Liver (tissue), 9 donors: ENCODE data around the gene EAF1. TPM values are rescaled to one million over a fixed set of nuclear protein-coding genes. Genes with fewer than 3 reads are reported as not detected.

Source experiments
- DNase-seq: peaks from one replicate; pipeline ENCODE4 v3.0.0-alpha.2; 2017; ENCODE audit warnings: low spot score
- H3K27ac ChIP-seq, 2 donors: one replicate each; pipeline ENCODE4 v1.7.0; 2013; ENCODE audit warnings: inconsistent platforms in 2 of 2, low read length in 2 of 2, control low read depth in 1 of 2, low read depth in 1 of 2, mild to moderate bottlenecking in 1 of 2
- H3K27me3 ChIP-seq, 4 donors: one replicate each; pipeline versions ENCODE4 v1.6.1 to v1.7.0; 2013; ENCODE audit warnings: low read length in 3 of 4, inconsistent platforms in 1 of 4, mild to moderate bottlenecking in 1 of 4, moderate library complexity in 1 of 4; ENCODE audit not compliant: control insufficient read depth in 4 of 4, insufficient read depth in 4 of 4
- H3K36me3 ChIP-seq, 4 donors: one replicate each; pipeline versions ENCODE4 v1.6.1 to v1.7.0; 2013; ENCODE audit warnings: low read length in 3 of 4, mild to moderate bottlenecking in 3 of 4, low read depth in 1 of 4, moderate library complexity in 1 of 4; ENCODE audit not compliant: control insufficient read depth in 4 of 4, insufficient read depth in 3 of 4
- H3K4me1 ChIP-seq, 4 donors: one replicate each; pipeline versions ENCODE4 v1.6.1 to v1.7.0; 2013; ENCODE audit warnings: low read length in 3 of 4, mild to moderate bottlenecking in 3 of 4, moderate library complexity in 1 of 4; ENCODE audit not compliant: control insufficient read depth in 4 of 4, insufficient read depth in 4 of 4
- H3K4me3 ChIP-seq, 3 donors: one replicate each; pipeline versions ENCODE4 v1.6.1 to v1.7.0; 2013; ENCODE audit warnings: low read length in 3 of 3, control low read depth in 1 of 3, low read depth in 1 of 3, mild to moderate bottlenecking in 1 of 3
- H3K9ac ChIP-seq, 2 donors: one replicate each; pipeline ENCODE4 v1.7.0; 2013; ENCODE audit warnings: low read length in 2 of 2, mild to moderate bottlenecking in 2 of 2, moderate library complexity in 2 of 2, control low read depth in 1 of 2, low read depth in 1 of 2
- H3K9me3 ChIP-seq, 4 donors: one replicate each; pipeline versions ENCODE4 v1.6.1 to v1.7.0; 2013; ENCODE audit warnings: low read length in 3 of 4; ENCODE audit not compliant: control insufficient read depth in 4 of 4
- ATF3 ChIP-seq: IDR thresholded peaks from 2 replicates; pipeline ENCODE4 v1.6.1; 2016; ENCODE audit warnings: antibody characterized with exemption
- CTCF ChIP-seq: fragments of 150-350 bp; IDR thresholded peaks from 2 replicates; pipeline ENCODE4 v1.5.1; 2017; ENCODE audit warnings: improper control_type of control experiment, low read depth, low read length; ENCODE audit not compliant: missing input control
- FOXA1 ChIP-seq: IDR thresholded peaks from 2 replicates; pipeline ENCODE4 v1.6.1; 2016; ENCODE audit warnings: antibody characterized with exemption
- FOXA2 ChIP-seq: IDR thresholded peaks from 2 replicates; pipeline ENCODE4 v1.6.1; 2016; ENCODE audit warnings: antibody characterized with exemption
- GABPA ChIP-seq, 2 donors: IDR thresholded peaks in 1 of 2; conservative IDR thresholded peaks in 1 of 2; 2 replicates each; pipeline ENCODE4 v1.6.1; 2016; ENCODE audit warnings: antibody characterized with exemption in 2 of 2, mild to moderate bottlenecking in 1 of 2, moderate library complexity in 1 of 2
- JUND ChIP-seq, 2 donors: IDR thresholded peaks; 2 replicates each; pipeline ENCODE4 v1.6.1; 2016; ENCODE audit warnings: antibody characterized with exemption in 2 of 2
- MAX ChIP-seq: IDR thresholded peaks from 2 replicates; pipeline ENCODE4 v1.6.1; 2016; ENCODE audit warnings: antibody characterized with exemption
- REST ChIP-seq: IDR thresholded peaks from 2 replicates; pipeline ENCODE4 v1.6.1; 2016; ENCODE audit warnings: antibody characterized with exemption, mild to moderate bottlenecking
- RXRA ChIP-seq, 2 donors: IDR thresholded peaks; 2 replicates each; pipeline ENCODE4 v1.6.1; 2017 to 2018; ENCODE audit warnings: antibody characterized with exemption in 2 of 2, mild to moderate bottlenecking in 1 of 2
- YY1 ChIP-seq: IDR thresholded peaks from 2 replicates; pipeline ENCODE4 v1.6.1; 2016; ENCODE audit warnings: antibody characterized with exemption, mild to moderate bottlenecking
- ZBTB33 ChIP-seq: IDR thresholded peaks from 2 replicates; pipeline ENCODE4 v1.6.1; 2016; ENCODE audit warnings: antibody characterized with exemption
- WGBS: extraction: QIAGEN DNeasy Blood & Tissue Kit; methylation state at CpG from one replicate; pipeline ENCODE4 v1.1.7; 2013; 5-methylcytosine and 5-hydroxymethylcytosine counted together
- polyA plus RNA-seq, 2 donors: library from polyadenylated mRNA; stranded (reverse) in 1 of 2; unstranded in 1 of 2; fragments of 200-250 nt in 1 of 2; fragments of >200 nt in 1 of 2; fragmentation: Nextera tagmentation in 1 of 2; extraction: Ambion mirVana in 1 of 2; gene quantifications; one replicate each; pipeline versions ENCODE4 v1.2.1 to v1.2.3, GENCODE V29; 2013 to 2015
- total RNA-seq, 2 donors: library from RNA; depleted of rRNA; stranded (reverse); fragments of >200 nt; gene quantifications; one replicate each; pipeline ENCODE4 v1.2.3, GENCODE V29; 2014
- donor health status: healthy.
- donor health status: healthy.
- donor health status: healthy.
- donor health status: healthy.
- donor health status: healthy.

Gene EAF1
- total and polyA plus RNA-seq, 4 donors: 4.6 to 15.0 (median 11.4) TPM

- Histone ChIP-seq H3K36me3 (no peaks in the 10 kb centered on the region), H3K4me3 (no peak overlapping the region), H3K27ac (no peak overlapping the region), H3K9ac (no peak overlapping the region), H3K27me3 (no peaks in the 10 kb centered on the region), H3K4me1 (no peaks in the 10 kb centered on the region), H3K9me3 (no peaks in the 10 kb centered on the region)
- DNase-seq: no peak
- WGBS: 78% methylated on average over 5 of the region's 5 CpGs
- TF ChIP-seq MAX (no peak), YY1 (no peak), REST (no peak), FOXA2 (no peak), JUND (IDR thresholded peaks at IDR 0.05) (no peak), FOXA1 (no peak), RXRA (IDR thresholded peaks at IDR 0.05) (no peak)
These were observed 27.4 kb upstream of the EAF1 start for GRCh38 chr3:15399970-15400369.

- Histone ChIP-seq H3K4me3 (no peak overlapping the region), H3K36me3 (no peaks in the 10 kb centered on the region), H3K27ac (no peak overlapping the region), H3K9me3 (no peaks in the 10 kb centered on the region), H3K4me1 (no peaks in the 10 kb centered on the region), H3K9ac (no peak overlapping the region), H3K27me3 (no peaks in the 10 kb centered on the region)
- 90% methylated on average over 4 of the region's 4 CpGs for WGBS
- DNase-seq: no peak
- TF ChIP-seq ATF3: no peak
- TF ChIP-seq CTCF: no peak
- no peak for TF ChIP-seq ZBTB33
- TF ChIP-seq GABPA (IDR thresholded peaks at IDR 0.05 in 1 of 2, conservative IDR thresholded peaks at IDR 0.05 in 1 of 2): no peak
These were observed 25.5 kb upstream of the EAF1 start for GRCh38 chr3:15401936-15402335.
